Activated T-cell treated with anti-CD3 and anti-CD28 coated beads, Interleukin-2, amount 50 U/mL, for 48 hours (primary cell): Measurements from ENCODE around the gene TMEM154.

ENCODE experiments used
- DNase-seq, 2 experiments: peaks; one replicate each; pipeline ENCODE4 v3.0.0-alpha.2; 2020

The TMEM154 gene

GRCh38 chr4:152693871-152694270 is 14.1 kb upstream of the TMEM154 start:
- DNase-seq = no peak

- DNase-seq = no peak
Measured at GRCh38 chr4:152691761-152692160, 12.0 kb upstream of the TMEM154 start.

- DNase-seq = no peak
Measured at GRCh38 chr4:152690706-152691651, 11.2 kb upstream of the TMEM154 start.

- DNase-seq = no peak
Measured at GRCh38 chr4:152689615-152690501, 10.1 kb upstream of the TMEM154 start.

- DNase-seq = no peak
Measured at GRCh38 chr4:152687974-152688599, 8.3 kb upstream of the TMEM154 start.

GRCh38 chr4:152686452-152687013 is 6.7 kb upstream of the TMEM154 start:
- no peak for DNase-seq

- no peak for DNase-seq
Measured at GRCh38 chr4:152684587-152684986, 4.8 kb upstream of the TMEM154 start.

GRCh38 chr4:152684007-152684406 is 4.2 kb upstream of the TMEM154 start:
- no peak for DNase-seq

GRCh38 chr4:152682143-152682941 is 2.5 kb upstream of the TMEM154 start:
- DNase-seq = no peak

GRCh38 chr4:152680988-152681603 is 1.3 kb upstream of the TMEM154 start:
- DNase-seq = no peak

GRCh38 chr4:152678841-152679240 is 956 bp downstream of the TMEM154 start:
- no peak for DNase-seq

- no peak for DNase-seq
Measured at GRCh38 chr4:152677117-152677516, 2.7 kb downstream of the TMEM154 start.

GRCh38 chr4:152676052-152676854 is 3.5 kb downstream of the TMEM154 start:
- DNase-seq = no peak

- DNase-seq = no peak
Measured at GRCh38 chr4:152674359-152674758, 5.4 kb downstream of the TMEM154 start.

GRCh38 chr4:152673489-152673888 is 6.3 kb downstream of the TMEM154 start:
- no peak for DNase-seq

- no peak for DNase-seq
Measured at GRCh38 chr4:152672206-152673092, 7.3 kb downstream of the TMEM154 start.

GRCh38 chr4:152668338-152668964 is 11.3 kb downstream of the TMEM154 start:
- DNase-seq = no peak

- no peak for DNase-seq
Measured at GRCh38 chr4:152667781-152668180, 12.0 kb downstream of the TMEM154 start.

- DNase-seq = no peak
Measured at GRCh38 chr4:152666946-152667345, 12.9 kb downstream of the TMEM154 start.
